Measurements from ENCODE around the gene AAGAB.
"Not testable (repeated sequence)": the region's sequence is repeated elsewhere in the genome, so short reads cannot be mapped to it uniquely, and the experiment has no call there.

The AAGAB gene

DNA sequence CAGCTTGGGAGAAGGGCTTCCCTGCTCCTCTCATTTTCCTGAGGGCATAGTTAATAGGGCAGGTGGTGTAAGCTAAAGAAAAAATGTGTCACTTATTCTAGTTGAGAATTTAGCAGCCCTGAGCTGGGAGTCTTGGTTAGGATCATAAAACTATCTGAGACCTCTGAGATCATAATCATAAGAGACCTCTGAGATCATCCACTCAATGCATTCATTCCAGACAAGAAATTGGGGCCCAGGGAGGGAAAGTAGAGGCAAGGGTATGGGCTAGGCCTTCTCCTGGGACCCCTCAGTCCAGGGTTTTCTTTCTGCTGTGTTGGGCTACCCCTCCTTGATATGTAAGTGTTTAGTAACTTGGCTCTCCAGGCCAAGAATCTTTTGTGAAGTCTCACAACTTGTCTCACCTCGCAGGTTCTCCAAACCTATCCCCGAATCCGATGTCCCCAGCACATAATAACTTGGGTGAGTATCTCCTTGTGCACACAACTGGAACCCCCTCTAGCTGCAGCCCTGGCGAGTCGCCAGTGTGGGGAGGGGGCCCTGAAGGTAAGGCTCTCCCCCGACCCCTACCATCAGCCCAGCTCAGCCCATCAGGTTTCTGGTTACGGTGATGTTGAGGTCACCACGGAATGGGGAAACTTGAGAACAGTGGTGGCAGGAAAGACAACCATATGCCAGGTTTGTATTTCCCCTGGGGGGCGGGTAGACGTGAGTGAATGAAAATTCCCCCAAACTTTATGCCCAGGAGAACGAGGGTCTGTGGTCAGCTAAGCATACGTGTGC is 84.1 kb downstream of the AAGAB start:
- no peak for DNase-seq

DNA sequence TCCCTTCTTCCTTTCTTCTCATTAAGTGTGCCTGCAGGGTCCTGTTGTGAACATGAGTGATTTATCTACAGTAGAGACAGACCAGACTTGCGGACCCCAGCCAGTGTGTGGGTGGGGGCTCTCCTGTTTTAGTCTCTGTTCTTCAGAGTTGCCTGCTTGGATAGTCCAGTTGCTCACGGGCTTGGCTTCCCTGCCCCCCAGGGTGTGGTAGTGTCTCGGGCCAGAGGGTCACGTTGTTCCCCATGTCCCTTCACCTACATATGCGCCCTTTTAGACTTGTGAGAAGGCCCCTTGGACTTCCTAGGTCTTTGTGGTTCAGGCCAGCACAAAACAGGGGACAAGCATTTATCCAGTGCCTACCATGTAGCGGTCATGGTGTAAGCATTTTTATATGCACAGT is 85.8 kb downstream of the AAGAB start:
- DNase-seq, result no peak

DNA sequence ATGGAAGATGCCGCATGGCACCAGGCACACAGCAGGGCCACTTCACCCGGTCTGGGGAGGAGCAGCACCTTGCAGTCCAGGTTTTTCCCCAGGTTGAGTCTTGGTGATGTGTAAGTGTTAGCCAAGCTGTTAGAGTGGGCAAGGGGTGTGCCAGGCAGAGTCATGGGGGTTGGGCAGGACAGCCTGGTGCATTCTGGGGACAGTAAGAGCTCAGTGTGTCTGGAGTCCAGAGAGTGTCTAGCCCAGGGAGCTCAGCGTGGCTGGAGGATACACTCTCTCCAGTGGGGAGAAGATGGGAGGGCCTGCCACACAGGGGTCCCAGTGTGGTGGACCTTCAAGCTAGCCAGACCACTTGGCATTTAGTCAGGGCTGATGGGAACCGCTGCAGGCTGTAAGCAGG is 87.4 kb downstream of the AAGAB start:
- DNase-seq, result no peak

DNA sequence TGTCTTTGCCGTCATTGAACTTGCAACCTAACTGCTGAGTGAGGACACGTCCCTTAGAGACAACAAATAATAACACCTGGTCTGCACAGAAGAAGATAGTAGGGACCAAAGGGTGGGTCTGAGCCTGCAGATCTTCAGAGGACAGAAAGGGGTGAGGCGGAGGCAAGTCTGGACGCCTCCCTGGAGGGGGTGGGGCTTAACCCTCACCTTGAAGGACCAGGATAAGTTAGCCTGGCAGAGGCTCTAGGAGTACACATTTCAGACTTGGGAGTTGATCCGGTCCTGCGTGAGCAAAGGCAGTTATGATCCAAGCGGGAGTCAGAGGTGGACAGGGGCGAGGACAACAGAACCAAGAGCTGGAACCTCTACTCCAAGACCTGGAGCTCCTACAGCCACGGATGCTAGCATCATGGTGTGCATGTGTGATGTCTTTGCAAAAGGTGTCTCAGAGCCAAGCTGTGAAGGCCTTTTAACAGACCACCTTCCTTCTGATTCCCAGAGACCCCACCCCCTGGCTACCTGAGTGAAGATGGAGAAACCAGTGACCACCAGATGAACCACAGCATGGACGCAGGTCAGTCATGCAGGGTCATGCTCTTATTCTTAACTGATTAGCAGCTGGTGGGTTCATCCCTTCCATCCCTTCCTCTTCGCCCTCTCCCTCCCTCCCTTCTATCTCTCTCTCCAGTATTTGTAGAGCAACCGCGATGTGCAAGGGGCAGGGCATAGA is 88.0 kb downstream of the AAGAB start:
- no peak for DNase-seq

DNA sequence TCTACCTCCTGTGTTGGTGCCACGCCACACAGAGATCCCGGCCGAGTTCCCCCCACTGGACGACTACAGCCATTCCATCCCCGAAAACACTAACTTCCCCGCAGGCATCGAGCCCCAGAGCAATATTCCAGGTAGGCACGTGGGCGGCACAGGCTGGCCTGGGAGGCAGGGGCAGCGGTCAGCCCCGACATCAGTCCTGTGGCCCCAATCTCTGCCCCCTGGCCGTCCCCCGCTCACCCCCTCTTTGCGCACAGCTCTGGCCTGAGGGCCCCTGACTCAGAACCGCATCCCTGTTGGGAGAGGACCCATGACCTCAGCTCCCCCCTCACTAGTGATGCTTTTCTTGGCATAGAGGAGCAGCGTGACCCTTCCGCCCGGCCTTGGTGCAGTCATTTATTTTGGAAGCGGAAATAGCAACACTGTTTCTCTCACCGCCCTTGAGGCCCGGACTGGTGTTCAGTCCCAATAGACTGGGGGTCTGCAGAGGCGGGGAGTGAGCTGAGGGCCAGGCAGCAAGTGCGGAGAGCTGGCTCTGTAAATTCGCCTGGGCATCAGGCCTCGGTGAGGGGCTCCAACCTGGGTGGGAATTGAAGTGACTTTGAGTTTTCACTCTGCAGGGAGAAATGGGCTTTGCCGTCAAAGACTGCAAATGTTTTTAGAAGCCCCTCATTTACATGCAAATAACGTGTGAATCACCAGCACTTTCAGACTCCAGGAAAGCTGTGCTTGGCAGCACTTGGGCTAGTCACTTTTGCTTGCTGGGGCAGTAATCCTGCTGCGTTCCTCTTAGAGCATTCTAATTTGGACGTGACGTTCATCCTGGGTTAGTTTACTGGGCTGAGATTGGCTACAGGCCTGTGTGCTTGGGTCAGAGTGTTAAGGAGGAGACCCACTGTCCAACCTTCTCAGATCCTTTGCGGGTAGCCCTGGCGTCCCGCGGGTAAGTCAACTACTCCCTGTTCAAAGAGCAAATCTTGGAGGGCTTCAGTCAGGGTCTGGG is 88.9 kb downstream of the AAGAB start:
- DNase-seq, result no peak

DNA sequence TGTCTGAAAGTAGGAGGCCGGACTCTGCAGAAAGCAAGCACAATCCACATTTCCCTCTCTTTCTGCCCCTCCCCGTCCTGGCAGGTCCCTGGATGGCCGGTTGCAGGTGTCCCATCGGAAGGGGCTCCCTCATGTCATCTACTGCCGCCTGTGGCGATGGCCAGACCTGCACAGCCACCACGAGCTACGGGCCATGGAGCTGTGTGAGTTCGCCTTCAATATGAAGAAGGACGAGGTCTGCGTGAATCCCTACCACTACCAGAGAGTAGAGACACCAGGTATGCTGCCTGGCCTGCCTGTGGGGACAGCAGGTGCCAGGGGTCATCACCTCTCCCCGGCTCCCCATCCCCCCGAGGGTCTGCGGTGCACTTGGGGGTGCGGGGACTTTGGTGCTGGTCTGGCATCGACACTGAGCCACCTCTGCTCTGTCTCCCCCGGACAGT is 89.6 kb downstream of the AAGAB start:
- no peak for DNase-seq

DNA sequence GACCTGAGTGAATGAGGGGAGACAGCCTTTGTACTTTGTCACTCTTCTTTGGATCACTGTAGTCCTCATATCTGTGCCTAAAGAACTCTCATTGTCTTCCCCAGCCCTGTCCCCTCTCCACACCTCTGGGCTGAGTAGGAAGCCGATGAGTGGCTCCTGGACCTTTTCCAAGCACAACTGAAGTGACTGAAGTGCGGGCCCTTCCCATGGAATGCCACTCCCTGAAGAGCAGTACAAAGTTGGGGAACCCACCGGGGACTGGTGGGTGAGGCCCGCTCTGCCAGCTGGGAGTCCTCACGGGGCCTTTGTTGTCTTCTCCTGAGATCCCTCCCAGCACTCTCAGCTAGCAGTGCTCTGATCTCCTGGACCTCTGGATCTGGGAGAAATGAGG is 90.1 kb downstream of the AAGAB start:
- no peak for DNase-seq

DNA sequence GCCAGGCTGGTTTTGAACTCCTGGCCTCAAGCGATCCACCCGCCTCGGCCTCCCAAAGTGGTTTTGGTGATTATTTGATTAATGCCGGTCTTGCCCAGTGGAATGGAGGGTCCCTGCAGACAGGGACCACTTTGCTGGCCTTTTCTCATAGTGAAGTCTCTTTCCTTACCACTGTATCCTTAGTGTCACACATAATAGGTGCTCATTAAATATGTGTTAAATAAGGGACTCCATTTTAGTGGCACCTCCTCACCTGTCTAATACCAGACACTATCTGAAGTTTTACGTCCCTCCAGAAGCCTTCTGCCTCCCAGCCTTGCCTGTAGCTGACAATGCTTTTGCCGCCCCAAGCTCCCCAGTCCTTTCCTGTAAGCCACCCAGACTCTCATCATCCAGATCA is 91.3 kb downstream of the AAGAB start:
- DNase-seq, result no peak

DNA sequence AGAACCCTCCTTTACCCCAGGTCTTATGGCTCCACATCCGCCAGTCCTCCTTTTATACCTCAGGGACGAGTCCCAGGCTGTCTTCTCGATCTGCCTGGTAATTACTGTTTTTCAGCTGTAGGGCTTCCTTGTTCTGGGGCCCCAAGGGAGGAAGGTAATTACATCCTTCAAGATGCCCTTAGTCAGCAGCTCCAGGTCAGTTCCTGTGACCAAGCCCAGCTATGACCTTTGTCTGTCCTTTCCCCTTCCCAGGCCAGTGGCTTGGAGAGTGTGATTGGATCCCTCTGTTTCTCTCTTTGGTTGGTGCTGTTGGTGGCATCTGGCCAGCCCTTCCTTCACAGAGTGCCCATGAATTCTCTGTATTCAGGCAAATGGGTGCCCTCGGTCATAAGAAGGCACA is 92.6 kb downstream of the AAGAB start:
- no peak for DNase-seq

DNA sequence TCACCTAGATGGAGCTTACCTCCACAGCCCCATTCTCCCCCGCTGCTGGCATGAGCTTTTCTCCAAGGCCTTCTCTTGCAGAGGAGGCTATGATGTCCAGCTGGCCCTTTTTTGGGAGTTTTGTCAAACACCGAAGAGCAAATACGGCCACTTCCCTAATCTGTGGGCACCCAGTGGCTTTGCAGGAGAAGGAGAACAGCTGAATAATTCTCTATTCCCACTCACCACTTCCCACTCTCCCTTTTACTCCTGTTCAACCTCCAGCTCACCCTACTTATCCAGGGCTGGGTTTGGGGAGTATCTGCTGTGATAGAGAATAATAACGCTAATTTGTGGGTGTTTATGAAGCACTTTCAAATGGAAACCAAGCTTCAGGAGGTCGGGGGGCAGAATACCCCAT is 93.0 kb downstream of the AAGAB start:
- no peak for DNase-seq

DNA sequence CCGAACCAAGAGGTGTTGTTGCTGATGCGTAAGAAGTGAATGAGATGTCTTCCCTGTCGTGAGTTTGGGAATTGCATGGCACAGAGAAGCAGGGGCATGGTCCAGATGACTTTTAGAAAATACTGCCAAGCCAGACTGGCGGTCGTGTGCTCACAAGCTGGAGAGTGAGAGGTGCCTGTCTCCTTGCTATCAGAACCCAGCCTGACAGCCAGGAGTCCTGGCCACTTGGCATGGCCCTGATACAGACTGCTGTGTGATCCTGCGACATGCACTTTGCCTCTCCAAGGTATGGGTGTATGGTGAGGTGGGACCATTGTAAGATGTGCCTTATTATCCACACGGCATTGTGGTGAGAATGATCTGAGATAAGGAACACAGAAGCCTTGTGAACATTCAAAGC is 96.1 kb downstream of the AAGAB start:
- no peak for DNase-seq

DNA sequence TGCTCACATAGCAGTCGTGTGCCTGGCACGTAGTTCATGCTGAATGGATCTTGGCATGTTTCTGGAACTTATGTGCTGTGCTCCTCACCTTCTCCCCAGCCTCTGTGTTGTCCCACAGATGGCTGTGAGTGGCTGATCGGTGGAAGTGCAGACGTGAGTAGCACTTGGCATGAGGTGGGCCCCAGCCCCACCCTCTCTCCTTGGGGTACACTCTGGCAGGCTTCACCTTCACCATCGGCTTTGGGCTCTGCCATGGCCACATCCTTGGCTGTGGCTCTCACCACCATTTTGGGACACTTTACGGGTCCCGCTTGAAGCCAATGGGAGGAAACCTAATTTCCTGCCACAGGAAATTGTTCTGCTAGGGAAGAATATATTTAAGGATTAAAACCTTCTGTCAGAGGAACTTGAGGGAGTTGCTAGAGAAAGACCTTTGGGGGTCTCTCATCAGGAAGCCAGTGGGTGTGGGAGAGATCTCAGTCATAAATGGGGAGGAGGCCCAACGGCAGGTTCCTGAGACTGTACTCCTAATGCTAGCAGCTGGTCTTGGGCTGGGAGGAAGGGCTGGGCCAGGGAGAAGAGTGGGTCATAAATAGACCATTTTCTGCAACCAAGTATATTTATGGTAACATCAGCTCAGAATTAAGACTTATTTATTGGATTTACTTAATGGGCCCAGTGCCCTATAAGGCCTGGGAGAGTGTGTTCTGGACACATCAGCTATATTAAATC is 96.8 kb downstream of the AAGAB start:
- DNase-seq, result no peak

DNA sequence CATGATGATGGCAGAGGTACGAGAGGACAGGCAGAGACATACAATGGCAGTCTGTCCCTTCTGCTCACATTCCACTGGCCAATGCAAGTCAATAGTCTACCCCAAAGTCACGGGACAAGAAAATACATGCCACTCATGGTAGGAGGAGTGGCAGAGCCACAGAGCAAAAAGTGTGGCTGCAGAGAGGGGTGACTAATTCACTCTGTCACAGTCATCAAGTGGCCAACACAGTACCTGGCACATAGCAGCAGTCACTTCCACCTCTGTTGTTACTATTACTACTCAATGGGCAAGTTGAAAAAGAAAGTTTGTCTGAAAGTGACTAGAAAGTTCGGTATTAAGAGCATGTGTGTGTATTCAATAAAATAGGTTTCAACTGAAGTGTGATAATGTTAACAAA is 97.6 kb downstream of the AAGAB start:
- DNase-seq, result no peak

DNA sequence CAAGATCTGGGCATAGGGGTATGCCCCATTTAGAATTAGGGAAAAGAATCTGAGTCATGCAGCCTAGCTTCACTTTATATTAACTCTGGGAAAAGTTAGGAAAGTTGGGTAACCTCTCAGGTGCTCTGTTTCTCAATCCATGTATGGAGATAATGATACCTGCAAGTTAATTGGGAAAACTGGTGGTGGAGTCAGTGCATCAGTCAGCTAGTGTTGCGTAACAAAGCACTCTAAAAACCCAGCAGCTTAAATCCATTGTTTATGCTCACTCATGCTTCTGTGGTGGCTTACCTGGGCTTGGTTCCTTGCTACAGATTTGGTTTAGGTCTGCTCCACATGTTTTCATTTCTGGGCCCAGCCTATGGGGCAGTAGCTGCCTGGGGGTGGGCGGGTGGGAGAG is 98.0 kb downstream of the AAGAB start:
- DNase-seq, result no peak

DNA sequence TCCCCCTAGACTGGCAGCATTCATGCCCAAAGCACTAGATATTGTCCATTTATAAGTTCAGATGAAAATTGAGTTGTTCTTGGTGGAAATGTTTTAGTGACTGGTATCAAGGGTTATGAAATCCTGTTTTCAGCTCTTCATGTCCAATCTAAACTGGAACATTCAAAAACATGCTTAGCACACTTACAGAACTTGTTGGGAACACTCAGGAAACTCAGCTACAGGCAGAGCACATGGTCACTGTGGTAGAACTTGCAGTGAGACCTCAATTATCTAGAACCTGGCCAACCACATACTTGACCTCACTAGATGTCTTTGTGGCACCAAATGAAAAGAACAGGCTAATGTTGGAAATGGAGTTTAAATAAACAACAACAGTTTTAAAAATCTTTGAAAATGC is 100.2 kb downstream of the AAGAB start:
- DNase-seq, result no peak

DNA sequence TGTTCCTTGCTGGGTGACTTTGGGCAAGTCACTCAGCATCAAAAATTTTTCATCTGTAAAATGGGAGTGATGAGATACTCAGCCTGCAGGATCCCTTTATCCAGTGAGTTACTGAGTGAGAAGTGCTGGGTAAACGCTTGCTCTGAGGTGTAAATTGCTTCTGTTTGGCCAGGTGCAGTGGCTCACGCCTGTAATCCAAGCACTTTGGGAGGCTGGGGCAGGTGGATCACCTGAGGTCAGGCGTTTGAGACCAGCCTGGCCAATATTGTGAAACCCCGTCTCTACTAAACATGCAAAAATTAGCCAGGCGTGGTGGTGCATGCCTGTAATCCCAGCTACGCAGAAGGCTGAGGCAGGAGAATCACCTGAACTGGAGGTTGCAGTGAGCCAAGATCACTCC is 101.4 kb downstream of the AAGAB start:
- DNase-seq, result not testable (repeated sequence)

DNA sequence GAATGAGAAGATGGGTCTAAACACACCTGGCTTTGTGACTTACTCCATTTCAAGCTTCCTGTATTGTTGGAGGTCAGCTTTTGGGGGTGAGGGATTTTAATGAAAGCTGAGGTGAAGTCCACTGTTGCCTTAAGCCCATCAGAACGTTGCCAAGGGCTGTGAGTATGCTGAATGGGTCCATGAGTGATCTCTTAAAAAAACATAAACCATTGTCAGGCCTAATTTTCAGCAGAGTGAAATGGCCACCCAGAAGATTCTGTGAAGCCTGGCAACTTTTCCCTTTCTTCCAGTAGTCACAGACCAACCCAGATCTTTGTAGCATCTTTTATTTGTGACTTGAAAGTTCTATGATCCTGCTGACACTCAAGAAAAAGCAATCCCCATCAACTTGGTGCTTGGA is 102.0 kb downstream of the AAGAB start:
- DNase-seq, result no peak
